ENCODE measurements around the gene FIG4.

DNA sequence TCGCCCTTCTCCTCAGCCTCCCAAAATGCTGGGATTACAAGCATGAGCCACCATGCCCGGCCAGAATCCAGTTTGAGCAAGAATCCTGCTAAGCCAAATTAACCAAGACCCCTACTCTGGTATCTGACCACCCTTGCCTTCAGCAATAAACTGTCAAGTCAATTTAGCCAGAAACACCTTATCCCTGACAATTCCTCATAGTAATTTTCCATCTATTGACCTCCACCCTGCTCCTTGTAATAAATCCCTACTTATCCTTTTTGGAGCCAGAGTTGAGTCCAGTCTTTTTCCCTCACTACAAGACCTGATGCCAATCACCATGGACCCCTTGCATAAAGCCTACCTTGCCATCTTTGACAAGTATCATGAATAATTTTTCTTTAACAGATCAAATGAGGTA, 173.0 kb downstream of the FIG4 start:
- TF ChIP-seq JUND (IDR thresholded peaks at IDR 0.05) (no peak), SIN3A (IDR thresholded peaks at IDR 0.05; ENCODE audit: borderline replicate concordance, low read depth, low read length) (no peak), POLR2AphosphoS5 (IDR thresholded peaks at IDR 0.05; ENCODE audit: low read depth, low read length) (no peak), EP300 (IDR thresholded peaks at IDR 0.05; ENCODE audit: borderline replicate concordance in 1 of 2, low read depth in 1 of 2, low read length in 1 of 2) (no peak), FOSL2 (IDR thresholded peaks at IDR 0.05; ENCODE audit: borderline replicate concordance, low read depth) (no peak), TAF1 (IDR thresholded peaks at IDR 0.05; ENCODE audit: borderline replicate concordance, low read depth, low read length) (no peak), YY1 (IDR thresholded peaks at IDR 0.05; ENCODE audit: low read depth) (no peak), RCOR1 (IDR thresholded peaks at IDR 0.05; ENCODE audit: low read length) (no peak)
- TF ChIP-seq, protein P1, sequence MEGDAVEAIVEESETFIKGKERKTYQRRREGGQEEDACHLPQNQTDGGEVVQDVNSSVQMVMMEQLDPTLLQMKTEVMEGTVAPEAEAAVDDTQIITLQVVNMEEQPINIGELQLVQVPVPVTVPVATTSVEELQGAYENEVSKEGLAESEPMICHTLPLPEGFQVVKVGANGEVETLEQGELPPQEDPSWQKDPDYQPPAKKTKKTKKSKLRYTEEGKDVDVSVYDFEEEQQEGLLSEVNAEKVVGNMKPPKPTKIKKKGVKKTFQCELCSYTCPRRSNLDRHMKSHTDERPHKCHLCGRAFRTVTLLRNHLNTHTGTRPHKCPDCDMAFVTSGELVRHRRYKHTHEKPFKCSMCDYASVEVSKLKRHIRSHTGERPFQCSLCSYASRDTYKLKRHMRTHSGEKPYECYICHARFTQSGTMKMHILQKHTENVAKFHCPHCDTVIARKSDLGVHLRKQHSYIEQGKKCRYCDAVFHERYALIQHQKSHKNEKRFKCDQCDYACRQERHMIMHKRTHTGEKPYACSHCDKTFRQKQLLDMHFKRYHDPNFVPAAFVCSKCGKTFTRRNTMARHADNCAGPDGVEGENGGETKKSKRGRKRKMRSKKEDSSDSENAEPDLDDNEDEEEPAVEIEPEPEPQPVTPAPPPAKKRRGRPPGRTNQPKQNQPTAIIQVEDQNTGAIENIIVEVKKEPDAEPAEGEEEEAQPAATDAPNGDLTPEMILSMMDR (IDR thresholded peaks at IDR 0.05) = no peak
- TF ChIP-seq, protein P2, sequence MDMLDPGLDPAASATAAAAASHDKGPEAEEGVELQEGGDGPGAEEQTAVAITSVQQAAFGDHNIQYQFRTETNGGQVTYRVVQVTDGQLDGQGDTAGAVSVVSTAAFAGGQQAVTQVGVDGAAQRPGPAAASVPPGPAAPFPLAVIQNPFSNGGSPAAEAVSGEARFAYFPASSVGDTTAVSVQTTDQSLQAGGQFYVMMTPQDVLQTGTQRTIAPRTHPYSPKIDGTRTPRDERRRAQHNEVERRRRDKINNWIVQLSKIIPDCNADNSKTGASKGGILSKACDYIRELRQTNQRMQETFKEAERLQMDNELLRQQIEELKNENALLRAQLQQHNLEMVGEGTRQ (IDR thresholded peaks at IDR 0.05; ENCODE audit: borderline replicate concordance, low read depth, low read length) = no peak
- TF ChIP-seq, protein P3, sequence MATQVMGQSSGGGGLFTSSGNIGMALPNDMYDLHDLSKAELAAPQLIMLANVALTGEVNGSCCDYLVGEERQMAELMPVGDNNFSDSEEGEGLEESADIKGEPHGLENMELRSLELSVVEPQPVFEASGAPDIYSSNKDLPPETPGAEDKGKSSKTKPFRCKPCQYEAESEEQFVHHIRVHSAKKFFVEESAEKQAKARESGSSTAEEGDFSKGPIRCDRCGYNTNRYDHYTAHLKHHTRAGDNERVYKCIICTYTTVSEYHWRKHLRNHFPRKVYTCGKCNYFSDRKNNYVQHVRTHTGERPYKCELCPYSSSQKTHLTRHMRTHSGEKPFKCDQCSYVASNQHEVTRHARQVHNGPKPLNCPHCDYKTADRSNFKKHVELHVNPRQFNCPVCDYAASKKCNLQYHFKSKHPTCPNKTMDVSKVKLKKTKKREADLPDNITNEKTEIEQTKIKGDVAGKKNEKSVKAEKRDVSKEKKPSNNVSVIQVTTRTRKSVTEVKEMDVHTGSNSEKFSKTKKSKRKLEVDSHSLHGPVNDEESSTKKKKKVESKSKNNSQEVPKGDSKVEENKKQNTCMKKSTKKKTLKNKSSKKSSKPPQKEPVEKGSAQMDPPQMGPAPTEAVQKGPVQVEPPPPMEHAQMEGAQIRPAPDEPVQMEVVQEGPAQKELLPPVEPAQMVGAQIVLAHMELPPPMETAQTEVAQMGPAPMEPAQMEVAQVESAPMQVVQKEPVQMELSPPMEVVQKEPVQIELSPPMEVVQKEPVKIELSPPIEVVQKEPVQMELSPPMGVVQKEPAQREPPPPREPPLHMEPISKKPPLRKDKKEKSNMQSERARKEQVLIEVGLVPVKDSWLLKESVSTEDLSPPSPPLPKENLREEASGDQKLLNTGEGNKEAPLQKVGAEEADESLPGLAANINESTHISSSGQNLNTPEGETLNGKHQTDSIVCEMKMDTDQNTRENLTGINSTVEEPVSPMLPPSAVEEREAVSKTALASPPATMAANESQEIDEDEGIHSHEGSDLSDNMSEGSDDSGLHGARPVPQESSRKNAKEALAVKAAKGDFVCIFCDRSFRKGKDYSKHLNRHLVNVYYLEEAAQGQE (IDR thresholded peaks at IDR 0.05; ENCODE audit: low read depth, low read length) = no peak
- TF ChIP-seq, protein P4, sequence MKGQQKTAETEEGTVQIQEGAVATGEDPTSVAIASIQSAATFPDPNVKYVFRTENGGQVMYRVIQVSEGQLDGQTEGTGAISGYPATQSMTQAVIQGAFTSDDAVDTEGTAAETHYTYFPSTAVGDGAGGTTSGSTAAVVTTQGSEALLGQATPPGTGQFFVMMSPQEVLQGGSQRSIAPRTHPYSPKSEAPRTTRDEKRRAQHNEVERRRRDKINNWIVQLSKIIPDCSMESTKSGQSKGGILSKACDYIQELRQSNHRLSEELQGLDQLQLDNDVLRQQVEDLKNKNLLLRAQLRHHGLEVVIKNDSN (IDR thresholded peaks at IDR 0.05; ENCODE audit: borderline replicate concordance, low read depth) = no peak
- TF ChIP-seq, protein P5, sequence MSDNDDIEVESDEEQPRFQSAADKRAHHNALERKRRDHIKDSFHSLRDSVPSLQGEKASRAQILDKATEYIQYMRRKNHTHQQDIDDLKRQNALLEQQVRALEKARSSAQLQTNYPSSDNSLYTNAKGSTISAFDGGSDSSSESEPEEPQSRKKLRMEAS (IDR thresholded peaks at IDR 0.05; ENCODE audit: low read depth) = no peak
